Caki2 (cell line): Measurements from ENCODE around the gene ATF5. TPM values are rescaled to one million over a fixed set of nuclear protein-coding genes. Genes with fewer than 3 reads are reported as not detected.
"Not testable (repeated sequence)": the region's sequence is repeated elsewhere in the genome, so short reads cannot be mapped to it uniquely, and the experiment has no call there.

Source experiments
- DNase-seq: peaks from one replicate; pipeline ENCODE4 v3.0.0-alpha.2; 2015; ENCODE audit warnings: low read depth
- in situ Hi-C: cut with HindIII; loops from 2 replicates; pipeline ENCODE4 v1.10.0; 2016; ENCODE audit warnings: low sequenced_read_pairs, low pct_unique_long_range_greater_than_20kb, mixed read lengths
- total RNA-seq: library from RNA; depleted of rRNA; stranded (reverse); fragments of >200 nt; shearing (Covaris generic); gene quantifications from 2 replicates; pipeline ENCODE4 v1.2.3, GENCODE V29; 2014; ENCODE audit warnings: low replicate concordance

Gene ATF5
- total RNA-seq, 1 experiment from 2014 or later = 9.6 TPM

DNA sequence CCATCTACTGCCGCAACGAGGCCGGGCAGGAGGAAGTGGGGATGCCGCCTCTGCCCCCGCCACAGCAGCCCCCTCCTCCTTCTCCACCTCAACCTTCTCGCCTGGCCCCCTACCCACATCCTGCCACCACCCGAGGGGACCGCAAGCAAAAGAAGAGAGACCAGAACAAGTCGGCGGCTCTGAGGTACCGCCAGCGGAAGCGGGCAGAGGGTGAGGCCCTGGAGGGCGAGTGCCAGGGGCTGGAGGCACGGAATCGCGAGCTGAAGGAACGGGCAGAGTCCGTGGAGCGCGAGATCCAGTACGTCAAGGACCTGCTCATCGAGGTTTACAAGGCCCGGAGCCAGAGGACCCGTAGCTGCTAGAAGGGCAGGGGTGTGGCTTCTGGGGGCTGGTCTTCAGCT is 3.7 kb downstream of the ATF5 start:
- in situ Hi-C loops = no loop called here
- no peak for DNase-seq

DNA sequence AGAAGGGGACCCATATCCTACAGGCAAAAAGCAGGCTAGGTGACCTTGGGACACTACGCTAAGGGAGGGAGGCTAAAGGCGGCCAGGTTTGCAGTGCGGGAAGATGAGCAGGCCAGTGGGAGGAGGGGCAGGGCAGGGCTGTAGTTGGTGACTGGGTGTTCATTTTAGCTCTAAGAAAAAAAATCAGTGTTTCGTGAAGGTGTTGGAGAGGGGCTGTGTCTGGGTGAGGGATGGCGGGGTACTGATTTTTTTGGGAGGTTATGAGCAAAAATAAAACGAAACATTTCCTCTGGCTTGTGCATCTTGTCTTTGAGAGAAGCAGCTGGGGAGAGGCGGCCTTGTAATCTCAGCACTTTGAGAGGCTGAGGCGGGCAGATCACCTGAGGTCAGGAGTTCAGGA is 4.6 kb downstream of the ATF5 start:
- no peak for DNase-seq
- in situ Hi-C loops = no loop called here

DNA sequence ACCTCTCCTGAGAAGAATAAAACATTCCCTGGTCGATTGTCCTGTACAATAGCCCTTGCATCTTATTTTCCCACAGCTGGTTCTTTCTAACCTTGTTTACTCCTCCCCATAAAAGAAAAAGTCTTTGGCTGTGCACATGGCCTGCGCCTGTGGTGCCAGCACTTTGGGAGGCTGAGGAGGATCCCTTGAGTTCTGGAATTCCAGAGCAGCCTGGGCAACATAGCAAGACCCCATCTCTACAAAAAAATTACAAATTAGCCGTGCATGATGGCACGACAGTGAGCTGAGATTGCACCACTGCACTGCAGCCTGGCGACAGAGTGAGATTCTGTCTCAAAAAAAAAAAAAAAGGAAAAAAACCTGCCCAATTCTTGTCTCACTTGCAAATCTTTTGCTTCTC is 7.5 kb downstream of the ATF5 start:
- in situ Hi-C loops = no loop called here
- DNase-seq = no peak

DNA sequence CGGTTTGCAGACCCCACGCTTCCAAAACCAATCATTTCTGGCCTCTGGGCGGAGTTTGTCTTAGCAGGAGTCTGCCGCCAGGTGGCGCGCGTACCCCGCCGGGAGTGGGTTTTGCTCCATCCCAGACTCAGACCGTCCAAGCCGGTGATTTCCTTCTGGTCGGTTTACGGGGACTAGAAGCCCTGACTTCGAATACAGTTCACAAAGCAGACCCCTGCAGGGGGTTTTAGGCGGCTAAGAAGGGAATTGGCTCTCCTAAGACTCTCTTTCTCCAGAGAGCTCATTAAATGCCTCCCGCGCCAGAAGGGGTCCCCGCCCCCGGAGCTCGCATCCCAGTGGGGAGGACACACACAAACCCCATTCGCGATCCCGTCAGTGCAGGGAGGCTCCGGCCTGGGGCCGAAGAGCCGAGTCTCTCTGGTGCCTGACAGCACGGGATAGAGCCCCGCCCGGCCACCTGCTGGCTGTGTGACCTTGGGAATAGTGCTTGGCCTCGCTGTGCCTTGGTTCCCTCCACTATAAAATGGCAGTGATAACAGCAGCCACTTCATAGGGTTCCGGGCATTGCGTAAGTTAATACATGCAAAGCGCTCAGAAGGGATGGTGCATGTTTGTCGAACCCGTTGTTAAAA is 8.9 kb downstream of the ATF5 start:
- DNase-seq = peak; percentile 66
- in situ Hi-C loops = no loop called here

DNA sequence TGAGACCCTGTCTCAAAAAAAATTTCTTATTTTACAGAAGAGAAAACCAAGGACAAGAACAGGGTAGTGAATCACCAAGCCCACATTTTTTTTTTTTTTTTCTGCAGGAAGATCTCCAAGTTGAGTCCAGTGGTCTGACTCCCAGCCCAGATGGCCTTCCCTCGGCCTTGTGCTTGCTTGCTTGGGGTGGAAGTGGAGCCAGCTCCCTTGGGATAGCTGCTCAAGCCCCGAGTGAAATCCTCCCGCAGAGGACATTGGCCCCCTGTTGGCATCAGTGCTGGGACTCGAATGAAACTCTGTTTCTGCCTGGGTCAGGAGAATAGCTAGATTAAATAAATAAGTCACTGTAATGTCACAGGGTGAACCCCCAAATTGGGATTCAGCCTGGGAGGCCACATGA is 9.7 kb downstream of the ATF5 start:
- DNase-seq = no peak
- in situ Hi-C loops = no loop called here

DNA sequence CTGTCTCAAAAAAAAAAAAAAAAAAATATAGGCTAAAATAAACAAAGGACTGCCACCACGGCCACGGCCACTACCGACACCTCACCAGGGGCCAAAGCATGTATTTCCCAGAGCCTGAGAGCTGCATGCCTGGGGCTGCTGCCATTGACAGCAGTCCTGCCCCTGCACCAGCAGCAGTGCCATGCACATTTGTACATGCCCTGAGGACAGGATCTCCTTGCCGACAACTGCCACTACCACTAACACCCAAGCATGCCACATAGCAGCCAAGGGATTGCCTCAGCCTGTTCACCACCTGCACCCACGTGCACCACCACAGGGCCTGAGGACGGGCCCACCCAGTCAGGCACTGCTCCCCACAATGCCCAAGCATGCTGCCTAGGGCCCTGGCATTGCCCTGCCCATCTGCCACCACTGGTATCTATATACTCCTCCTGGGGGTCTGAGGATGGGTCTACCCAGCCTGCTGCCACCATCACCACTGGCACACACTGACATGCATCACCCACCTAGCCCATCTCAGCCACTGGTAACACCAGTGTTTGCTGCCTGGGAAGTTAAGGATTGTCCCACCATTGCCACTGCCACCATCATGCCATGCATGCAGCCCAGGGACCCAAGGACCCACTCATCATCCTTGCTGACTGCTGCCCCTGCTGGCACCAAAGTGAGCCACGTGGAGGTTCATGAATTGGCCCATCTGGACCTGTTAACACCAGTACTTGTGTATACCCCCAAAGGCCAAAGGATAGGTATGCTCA is 10.9 kb downstream of the ATF5 start:
- DNase-seq = no peak
- in situ Hi-C loops = no loop called here

DNA sequence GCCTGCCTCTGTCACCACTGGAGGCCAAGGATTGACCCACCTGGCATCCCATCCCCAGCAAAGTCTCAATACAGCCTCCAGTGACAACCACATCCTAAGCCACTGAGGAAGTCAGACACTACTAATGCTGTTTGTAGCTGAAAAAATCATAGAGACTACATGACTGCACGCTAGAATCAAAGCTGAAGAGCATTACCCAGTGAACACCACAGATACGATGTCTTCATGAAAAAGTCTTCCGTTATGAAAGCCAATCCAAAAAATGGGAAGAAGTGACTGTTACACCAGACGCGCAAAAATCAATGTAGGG is 11.4 kb downstream of the ATF5 start:
- in situ Hi-C loops = no loop called here
- no peak for DNase-seq

DNA sequence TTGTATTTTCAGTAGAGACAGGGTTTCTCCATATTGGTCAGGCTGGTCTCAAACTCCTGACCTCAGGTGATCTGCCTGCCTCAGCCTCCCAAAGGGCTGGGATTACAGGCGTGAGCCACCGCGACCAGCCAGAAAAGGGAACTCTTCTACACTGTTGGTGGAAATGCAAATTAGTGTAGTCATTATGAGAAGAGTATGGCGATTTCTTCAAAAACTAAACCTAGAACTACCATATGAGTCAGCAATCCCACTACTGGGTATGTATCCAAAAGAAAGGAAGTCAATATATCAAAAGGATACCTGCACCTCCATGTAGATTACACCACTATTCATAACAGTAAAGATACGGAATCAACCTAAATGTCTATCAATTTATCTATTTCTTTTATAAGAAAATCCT is 15.6 kb downstream of the ATF5 start:
- DNase-seq, in situ Hi-C loops: not testable (repeated sequence)

DNA sequence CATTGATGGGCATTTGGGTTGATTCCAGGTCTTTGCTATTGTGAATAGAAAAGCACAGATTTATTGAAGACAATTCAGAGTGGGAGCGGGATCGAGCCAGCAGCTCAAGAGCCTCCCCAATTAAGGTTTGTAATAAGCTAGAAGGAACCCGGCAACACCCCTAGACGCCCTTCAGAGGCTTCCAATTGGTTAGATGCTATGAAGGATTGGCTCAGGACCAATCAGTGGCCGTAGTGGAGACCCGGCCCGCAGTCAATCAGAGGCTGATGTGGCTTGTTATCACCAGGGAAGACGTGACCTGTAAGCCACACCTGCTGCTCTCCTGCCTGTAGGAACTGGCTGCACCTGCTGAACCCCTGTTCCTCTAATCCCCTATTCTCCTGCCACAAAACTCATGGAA is 17.4 kb downstream of the ATF5 start:
- no peak for DNase-seq
- in situ Hi-C loops = no loop called here

DNA sequence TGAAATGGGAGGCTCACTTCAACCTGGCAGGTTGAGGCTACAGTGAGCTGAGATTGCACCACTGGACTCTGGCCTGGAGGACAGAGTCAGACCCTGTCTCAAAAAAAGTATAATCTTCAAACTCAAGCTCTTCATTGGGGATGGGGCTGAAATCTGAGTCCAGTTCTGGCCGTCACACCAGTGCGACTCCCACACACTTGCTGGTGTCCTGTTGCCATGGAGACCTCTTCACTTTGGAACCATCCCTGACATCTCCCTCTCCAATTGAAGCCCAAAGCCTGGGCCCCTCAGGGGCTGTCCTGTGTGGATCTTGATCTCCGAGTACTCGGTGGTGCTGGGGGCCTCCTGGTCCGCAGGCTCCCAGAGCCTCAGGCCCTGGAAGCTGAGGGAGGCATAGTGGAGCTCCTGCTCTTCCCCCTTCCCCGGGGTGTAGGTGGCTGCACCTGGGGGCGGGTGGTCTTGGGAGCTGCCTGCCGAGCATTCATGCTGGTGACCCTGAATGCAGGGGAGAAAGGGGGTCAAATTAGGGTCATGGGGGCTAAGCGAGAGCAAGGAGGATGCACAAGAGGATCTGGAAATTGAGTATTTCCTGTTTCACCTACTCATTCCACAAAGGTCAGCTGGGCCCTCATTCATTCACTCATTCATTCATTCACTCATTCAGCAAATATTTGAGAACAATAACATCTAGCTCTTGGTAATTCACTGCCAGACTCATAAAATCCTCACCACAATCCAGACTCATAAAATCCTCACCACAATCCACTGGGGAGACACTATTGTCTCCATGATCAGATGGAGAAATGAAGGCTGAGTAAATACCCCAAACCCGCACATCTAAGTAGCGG is 21.0 kb downstream of the ATF5 start:
- in situ Hi-C loops = no loop called here
- DNase-seq = no peak

DNA sequence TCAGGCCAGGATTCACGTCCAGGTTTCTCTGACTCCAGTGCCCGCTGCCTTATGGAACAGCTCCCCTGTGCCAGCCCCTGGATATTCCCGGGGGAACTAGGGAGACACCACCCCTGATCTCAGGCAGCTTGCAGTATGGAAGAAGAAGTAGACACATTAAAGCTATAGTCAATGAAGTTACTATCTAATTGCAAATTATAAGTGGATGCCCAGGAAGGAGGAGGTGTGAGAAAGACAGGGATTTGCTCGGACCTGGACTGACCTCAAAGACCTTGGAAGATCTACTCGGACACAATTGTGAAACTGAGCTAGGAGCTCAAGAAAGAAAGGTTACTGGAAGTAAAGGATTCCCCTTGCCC is 21.6 kb downstream of the ATF5 start:
- DNase-seq = no peak
- in situ Hi-C loops = no loop called here

DNA sequence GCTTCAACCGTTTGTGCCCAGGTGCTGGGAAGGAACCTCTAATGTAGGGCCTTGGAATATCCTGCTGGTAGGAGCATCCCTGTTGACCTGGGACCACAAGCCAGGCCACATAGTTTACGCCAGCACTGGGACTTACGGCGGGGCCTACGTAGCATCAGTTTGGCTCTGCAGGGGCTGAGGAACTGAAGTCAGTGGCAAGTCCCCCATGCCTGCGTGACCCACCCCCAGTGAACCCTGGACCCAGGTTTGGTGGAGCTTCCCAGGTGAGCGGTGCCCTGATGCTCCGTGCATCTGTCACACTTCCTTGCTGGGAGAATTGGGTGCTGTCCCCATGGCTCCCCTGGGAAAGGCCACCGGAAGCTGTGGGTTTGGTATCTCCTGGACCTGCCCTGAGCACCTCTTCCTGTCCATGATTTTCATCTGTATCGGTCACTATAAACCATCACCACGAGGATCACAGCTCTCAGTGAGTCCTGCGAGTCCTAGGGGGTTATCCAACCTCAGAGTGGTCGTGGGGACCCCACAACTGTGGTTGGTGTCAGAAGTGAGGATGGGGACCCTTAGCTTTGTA is 22.0 kb downstream of the ATF5 start:
- in situ Hi-C loops = no loop called here
- no peak for DNase-seq

DNA sequence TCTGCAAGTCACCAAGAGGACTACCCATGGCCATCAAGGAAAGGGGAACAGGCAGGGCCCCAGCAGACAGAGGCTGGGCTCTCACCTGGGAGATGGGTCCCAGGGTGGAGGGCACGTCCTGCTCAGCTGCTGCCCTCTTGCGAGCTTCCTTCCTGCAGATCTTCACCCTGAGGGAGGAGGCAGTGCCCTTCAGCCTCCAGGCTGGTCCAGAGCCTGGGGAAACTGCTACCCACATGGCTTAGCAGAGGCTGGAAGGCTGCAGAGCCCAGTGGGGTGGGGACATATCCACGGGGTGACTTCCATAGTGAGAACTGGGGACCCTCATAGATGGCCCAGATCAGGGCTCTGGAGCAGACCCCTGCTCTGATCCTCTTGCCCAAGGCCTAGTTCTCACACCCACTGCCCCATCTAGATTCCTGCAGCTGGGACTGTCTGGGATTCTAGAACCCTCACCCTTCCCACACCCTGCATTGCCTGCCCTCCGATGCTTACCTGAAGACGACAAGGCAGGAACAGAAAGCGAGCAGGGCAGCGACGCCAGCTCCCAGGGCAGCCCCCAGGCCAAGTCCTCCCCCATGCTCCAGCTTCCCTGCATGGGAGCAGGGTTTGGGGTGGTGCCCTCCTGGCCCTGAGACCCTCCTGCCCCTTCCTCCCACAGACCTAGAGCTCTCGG is 22.9 kb downstream of the ATF5 start:
- in situ Hi-C loops = no loop called here
- no peak for DNase-seq

DNA sequence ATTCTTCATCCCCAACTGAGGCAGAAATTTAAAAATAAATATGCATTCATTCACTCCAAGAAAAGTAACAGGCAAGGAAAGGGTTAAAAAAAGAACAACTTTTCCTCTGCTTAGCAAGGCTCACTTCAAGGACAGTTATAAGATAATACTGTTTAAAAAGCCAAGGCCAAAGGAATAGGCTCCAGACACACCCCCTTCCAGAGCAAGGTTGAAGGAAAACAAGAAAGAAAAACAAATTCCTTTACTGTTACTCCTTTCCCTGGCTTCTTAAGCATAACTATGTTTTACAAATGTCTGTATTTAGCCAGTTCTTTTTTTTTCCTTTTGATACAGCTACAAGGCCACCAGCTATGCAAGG is 23.5 kb downstream of the ATF5 start:
- DNase-seq = no peak
- in situ Hi-C loops = no loop called here

DNA sequence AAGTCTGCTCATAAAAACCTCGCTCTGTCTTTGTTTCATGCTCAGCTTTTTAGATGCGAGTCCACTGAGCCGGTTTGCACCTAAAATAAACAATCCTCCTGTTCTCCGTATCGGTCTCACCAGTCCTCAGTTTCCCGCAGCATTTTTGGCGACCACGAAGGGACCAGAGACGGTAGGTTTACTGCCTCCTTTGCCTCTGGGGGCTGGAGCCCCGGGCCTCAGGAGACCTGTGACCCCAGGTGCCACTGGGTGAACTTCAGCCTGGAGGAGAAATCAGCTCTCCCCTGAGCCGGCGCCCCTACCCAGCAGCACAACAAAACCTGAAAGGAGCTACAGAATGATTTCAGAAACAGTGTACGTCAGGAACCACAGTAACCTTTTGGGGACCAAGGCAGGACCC is 23.9 kb downstream of the ATF5 start:
- in situ Hi-C loops = no loop called here
- no peak for DNase-seq

DNA sequence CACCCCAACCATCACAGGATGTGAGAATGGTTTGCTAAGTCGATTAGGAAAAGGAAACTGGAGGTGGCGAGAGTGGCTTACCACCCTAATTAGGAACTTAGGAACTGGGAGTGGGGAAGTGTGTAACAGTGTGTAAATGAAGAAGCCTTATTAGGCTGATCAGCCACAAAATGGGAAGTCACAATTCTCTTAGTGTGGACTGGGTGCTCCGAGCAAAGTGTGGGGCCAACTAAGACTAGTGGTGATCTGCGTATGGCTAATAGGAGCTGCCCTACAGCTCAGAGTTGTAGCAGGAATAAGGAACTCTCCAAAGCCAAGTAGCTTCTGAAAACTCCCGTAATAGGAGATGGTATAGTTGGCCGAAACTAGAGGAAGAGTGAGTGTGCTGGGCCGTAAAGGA is 24.4 kb downstream of the ATF5 start:
- DNase-seq = no peak
- in situ Hi-C loops = no loop called here

DNA sequence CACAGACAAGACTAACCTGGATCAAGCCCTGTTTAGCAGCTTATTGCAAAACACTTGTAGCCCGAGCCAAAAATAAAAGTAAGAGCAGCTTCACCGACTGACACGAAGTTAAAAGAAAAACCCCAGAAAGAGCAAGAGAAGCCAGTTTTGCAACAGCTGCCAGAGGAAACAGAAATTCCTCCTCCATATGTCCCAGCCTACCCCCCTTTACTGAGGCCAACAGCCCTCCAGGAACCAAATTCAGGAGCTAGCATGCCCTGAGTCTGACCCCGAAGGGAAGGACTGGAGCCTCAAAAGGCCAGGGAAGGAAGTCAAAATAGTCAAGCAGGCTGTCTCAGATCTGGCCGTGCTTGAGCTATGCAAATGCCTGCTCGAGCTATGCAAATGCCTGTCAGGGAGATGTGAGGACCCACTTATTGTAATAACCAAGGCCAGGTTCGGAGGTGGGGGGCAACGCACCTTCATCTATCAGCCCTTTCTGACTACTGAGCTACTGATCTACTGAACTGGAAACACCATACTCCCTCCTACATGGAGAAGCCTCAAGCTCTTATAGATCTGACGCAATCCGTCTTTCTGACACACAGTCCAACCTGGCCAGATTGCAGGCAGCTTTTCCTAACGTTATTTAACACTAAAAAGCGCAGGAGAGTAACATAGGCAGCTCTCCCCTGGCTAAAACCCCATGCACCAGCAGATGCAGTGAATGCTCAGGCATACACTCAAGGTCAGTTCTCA is 25.3 kb downstream of the ATF5 start:
- in situ Hi-C loops = no loop called here
- no peak for DNase-seq

DNA sequence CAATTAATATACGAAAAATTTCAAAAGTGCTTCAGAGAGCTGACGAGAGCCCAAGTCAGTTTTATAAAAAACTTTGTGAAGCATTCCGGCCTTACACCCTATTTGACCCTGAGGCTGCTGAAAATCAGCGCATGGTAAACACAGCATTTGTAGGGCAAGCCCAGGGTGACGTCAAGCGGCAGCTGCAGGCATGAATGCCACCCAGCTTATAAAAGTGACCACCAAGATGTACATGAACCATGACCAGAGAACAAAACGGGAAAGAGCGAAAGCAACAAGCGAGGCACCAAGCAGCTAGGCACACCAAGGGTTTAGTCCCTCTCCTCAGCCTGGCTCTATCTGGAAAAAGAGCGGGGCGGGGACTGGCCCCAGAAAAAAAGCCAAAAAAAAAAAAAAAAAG is 25.9 kb downstream of the ATF5 start:
- peak; percentile 41 for DNase-seq
- in situ Hi-C loops = no loop called here
